C1 segment of cervical spinal cord (tissue), 14 donors: Measurements from ENCODE around the gene MS4A3.
"Not testable (repeated sequence)": the region's sequence is repeated elsewhere in the genome, so short reads cannot be mapped to it uniquely, and the experiment has no call there.

Source experiments
- DNase-seq, 14 donors: peaks; one replicate each; lab custom pipeline; 2025; lab: John Stamatoyannopoulos, UW

MS4A3 gene, protein sequence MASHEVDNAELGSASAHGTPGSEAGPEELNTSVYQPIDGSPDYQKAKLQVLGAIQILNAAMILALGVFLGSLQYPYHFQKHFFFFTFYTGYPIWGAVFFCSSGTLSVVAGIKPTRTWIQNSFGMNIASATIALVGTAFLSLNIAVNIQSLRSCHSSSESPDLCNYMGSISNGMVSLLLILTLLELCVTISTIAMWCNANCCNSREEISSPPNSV

GRCh38 chr11:60056349-60056969 is at the start of gene MS4A3:
TSS of gene MS4A3 (plus strand) at chr11:60056665. CDS start at chr11:60061161, 4,496 bp downstream.
- DNase-seq: no peak

GRCh38 chr11:60016881-60017280 is 39.6 kb upstream of the MS4A3 start, which contains the start of gene OOSP4B:
TSS of gene OOSP4B (plus strand) at chr11:60017181.
- DNase-seq: no peak

DNA sequence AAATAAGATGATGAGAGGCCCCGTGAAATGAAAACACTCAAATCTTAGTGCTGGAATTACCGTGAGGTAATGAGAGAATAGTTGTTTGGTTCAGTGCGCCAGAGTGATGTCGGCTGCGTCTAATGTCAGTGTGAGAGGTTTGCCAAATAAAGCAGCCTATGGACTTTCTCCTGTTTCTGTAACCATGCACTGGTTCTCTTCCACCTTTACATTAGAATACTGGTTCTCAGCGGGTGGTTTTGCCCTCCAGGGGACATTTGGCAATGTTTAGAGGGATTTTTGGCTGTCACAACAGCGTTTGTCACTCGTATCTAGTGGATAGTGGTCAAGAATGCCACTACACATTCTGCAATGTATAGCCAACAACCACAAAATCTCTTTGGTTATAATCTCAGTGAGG is 38.4 kb upstream of the MS4A3 start:
- no peak for DNase-seq

GRCh38 chr11:60020376-60020775 is 36.1 kb upstream of the MS4A3 start:
- DNase-seq: not testable (repeated sequence)

GRCh38 chr11:60029015-60029632 is 27.3 kb upstream of the MS4A3 start:
- DNase-seq: no peak

- DNase-seq: no peak
These were observed 16.4 kb upstream of the MS4A3 start, which contains the start of gene OOSP2 for GRCh38 chr11:60040109-60040508. TSS of gene OOSP2 (plus strand) at chr11:60040409. CDS start at chr11:60040460, 51 bp downstream.

GRCh38 chr11:60050422-60050821 is 6.0 kb upstream of the MS4A3 start:
- DNase-seq: not testable (repeated sequence)

DNA sequence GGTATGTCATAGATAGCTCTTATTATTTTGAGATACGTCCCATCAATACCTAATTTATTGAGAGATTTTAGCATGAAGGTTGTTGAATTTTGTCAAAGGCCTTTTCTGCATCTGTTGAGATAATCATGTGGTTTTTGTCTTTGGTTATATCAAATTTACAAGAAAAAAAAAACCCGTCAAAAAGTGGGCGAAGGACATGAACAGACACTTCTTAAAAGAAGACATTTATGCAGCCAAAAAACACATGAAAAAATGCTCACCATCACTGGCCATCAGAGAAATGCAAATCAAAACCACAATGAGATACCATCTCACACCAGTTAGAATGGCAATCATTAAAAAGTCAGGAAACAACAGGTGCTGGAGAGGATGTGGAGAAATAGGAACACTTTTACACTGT is 5.6 kb upstream of the MS4A3 start:
- not testable (repeated sequence) for DNase-seq

DNA sequence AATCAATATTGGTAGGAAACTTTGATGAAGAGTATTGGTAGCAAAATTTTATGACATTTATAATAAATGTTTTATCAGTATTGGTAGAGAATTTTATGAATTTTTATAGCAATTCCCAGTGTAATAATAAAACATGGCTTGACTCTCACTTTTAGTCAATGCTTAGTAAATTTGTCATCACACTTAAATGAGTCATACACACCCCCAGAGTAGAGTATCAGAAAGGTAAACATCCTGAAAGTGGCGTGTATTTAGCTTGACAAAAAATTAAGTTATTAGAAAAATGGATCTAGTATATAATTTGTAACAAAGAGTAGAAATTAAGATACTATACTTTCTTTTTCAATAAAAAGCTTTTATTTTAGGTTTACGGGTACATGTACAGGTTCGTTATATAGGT is 2.6 kb downstream of the MS4A3 start:
- no peak for DNase-seq

DNA sequence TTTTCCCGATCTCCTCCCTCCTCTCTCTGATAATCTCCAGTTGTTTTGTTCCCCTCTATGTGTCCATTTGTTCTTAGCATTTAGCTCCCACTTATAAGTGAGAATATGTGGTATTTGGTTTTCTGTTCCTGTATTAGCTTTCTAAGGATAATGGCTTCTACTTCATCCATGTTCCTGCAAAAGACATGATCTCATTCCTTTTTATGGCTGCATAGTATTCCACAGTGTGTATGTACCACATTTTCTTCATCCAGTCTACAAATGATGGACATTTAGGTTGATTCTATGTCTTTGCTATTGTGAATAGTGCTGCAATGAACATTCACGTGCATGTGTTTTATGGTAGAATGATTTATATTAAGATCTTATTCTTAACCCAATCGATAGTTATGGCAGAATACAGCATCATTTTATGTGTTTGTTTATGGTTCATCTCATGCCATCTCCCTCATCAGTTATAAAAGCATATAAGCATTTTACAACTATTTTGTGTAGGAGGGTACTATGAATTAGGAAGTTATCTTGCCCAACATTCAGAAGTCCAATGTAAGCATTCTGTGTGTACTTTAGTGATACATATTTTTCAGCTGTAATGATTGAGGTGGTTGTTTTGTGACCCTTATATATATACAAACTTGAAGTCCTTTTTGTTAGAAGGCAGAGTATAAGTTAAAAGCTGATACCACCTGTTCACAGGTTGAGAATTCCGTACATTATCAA is 3.2 kb downstream of the MS4A3 start:
- DNase-seq: no peak

DNA sequence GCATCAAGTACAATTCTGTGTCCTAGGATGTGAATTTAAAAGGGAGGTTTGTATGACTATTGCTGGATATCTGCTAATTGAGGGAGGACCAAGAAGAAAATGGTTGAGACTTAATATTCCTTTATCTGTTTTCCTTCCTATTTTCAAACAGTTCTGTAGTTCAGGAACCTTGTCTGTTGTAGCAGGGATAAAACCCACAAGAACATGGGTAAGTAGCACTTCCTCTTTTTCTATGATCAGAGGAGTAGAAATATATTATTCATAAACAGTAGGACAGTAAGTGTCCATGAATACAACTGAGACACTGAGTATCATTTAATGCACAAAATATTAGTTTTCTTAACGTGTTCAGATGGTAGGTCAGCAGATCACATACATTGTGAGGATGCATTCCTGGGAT is 7.6 kb downstream of the MS4A3 start:
- no peak for DNase-seq

GRCh38 chr11:60065801-60066200 is 9.3 kb downstream of the MS4A3 start:
- DNase-seq: no peak

DNA sequence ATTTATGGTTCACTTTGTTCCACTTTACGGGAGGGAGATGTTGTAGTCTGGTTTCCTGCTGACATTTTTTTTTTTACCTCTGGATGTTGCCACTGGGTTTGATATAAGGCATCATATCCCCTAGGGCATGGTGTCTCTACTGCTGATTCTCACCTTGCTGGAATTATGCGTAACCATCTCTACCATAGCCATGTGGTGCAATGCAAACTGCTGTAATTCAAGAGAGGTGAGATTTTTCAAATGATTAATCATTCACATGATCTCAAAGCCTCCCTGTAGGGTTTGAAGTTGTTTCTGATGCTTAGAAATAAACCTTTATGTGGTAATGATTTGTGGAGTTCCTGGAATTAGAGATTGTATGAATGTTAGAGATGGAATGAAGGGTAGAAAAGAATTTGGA is 13.0 kb downstream of the MS4A3 start:
- no peak for DNase-seq

DNA sequence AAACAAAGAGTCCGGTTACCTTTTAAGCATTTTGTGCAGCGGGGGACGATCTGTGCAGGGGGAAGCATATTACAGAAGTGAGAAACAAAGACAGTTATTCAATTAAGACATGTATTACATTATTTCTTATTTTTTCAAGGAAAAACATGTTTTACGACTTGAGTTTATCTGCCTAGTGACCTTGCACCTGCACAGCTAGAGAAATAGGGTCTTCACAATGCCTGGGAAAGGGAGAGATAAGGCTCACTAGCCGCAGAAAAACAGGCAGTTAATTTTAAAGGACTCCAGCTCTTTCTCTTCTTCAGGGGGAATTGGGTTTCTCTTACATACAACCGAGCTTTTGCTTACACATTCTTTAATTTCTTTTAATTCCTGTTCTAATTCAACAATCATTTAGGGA is 15.2 kb downstream of the MS4A3 start:
- not testable (repeated sequence) for DNase-seq

DNA sequence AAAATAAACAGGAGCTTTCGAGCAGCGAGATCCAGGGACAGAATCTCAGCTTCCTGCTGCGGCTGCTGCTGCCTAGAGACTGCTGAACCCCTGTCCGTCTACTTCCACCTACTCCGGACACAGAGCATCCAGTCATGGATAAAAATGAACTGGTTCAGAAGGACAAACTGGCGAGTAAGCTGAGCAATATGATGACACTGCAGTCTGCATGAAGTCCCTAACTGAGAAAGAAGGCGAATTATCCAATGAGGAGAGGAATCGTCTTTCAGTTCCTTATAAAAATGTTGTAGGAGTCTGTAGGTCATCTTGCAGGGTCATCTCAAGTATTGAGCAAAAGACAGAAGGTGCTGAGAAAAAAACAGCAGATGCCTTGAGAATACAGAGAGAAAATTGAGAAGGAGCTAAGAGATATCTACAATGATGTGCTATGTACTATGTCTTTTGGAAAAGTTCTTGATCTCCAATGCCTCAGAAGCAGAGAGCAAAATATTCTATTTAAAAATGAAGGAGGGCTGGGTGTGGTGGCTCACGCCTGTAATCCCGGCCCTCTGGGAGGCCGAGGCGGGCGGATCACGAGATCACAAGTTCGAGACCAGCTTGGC is 20.9 kb downstream of the MS4A3 start:
- no peak for DNase-seq

DNA sequence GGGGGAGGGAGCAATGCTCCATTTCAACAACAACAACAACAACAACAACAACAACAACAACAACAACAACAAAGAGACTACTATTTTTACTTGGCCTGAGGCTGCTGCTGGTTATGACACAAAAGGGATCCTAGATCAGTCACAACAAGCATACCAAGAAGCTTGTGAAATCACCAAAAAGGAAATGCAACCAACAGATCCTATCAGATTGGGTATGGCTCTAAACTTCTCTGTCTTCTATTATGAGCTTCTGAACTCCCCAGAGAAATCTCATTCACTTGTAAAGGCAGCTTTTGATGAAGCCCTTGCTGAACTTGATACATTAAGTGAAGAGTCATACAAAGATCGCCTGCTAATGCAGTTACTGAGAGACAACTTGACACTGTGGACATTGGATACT is 21.5 kb downstream of the MS4A3 start:
- DNase-seq: no peak

DNA sequence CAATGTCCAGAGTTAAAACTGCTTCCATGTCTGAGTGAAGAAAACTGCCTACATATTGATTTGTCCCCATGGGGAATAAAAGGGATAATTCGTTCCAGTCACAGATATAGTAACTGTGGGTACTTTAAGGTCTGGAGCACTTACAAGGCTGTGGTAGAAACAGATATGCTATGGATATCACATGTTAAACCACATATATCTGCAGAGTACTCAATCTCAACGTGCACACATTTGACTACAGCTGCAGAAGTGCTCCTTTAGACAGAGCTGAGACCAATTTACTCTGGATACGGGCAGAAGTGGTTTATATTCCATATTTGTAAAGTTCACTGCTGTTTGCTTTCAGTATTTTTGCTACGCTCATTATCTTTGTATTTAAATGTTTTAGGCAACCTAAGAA is 22.3 kb downstream of the MS4A3 start:
- no peak for DNase-seq

GRCh38 chr11:60080535-60080934 is 24.1 kb downstream of the MS4A3 start:
- DNase-seq: no peak

DNA sequence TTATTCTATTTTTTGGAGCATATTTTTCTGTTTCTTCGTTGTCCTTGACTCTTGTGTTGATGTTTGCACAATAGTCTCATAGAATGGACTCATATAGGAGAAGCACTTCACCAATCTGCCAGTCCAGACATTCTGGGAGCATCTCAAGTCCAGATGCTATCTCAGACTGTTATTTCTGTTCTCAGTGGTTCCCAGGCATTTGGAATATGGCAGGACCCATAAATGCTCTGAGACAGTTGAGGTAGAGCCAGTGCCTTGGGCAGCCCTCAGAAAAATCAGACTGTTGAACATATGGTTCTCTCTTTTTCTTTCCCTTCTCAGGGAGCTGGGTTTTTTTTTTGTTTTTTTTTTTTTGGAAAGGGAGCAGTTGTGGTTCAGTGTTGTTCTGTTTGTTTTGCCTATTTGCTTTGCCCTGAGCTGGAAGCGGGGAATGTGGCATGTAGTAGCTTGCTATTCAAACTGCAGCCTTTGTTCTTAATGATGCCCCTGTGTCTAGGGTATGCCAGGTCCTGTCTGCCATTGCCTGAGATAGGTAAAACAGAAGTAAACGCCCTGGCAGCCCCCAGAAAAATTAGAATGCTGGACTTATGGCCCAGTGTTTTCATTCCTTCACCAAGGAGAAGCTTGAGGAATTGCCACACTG is 28.3 kb downstream of the MS4A3 start:
- DNase-seq: no peak

GRCh38 chr11:60085909-60086308 is 29.4 kb downstream of the MS4A3 start:
- no peak for DNase-seq

GRCh38 chr11:60087239-60087638 is 30.8 kb downstream of the MS4A3 start:
- no peak for DNase-seq
